ENCODE data around the gene UBR2.

DNA sequence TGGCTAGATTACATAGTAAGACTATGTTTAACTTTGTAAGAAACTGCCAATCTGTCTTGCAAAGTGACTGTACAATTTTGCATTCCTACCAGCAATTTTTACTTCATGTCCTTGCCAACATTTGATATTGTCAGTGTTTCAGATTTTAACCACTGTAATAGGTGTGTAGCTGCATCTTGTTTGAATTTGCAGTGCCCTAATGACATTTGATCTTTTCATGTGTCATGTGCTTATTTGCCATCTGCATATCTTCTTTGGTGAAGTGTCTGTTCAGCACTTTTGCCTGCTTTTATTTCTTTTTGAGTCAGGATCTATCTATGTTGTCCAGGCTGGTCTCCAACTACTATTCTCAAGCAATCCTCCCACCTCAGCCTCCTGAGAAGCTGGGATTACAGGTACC lies 161.0 kb downstream of the UBR2 start:
- TF ChIP-seq EP300 (IDR thresholded peaks at IDR 0.05; ENCODE audit: borderline replicate concordance) (no peak), YY1 (IDR thresholded peaks at IDR 0.05; ENCODE audit: low read depth) (no peak), TCF12 (IDR thresholded peaks at IDR 0.05; ENCODE audit: low read depth) (no peak), FOXM1 (IDR thresholded peaks at IDR 0.05; ENCODE audit: borderline replicate concordance, low read depth) (no peak), RAD21 (IDR thresholded peaks at IDR 0.05; ENCODE audit: low read depth) (no peak), EGR1 (IDR thresholded peaks at IDR 0.05) (no peak)
- TF ChIP-seq, protein P1, sequence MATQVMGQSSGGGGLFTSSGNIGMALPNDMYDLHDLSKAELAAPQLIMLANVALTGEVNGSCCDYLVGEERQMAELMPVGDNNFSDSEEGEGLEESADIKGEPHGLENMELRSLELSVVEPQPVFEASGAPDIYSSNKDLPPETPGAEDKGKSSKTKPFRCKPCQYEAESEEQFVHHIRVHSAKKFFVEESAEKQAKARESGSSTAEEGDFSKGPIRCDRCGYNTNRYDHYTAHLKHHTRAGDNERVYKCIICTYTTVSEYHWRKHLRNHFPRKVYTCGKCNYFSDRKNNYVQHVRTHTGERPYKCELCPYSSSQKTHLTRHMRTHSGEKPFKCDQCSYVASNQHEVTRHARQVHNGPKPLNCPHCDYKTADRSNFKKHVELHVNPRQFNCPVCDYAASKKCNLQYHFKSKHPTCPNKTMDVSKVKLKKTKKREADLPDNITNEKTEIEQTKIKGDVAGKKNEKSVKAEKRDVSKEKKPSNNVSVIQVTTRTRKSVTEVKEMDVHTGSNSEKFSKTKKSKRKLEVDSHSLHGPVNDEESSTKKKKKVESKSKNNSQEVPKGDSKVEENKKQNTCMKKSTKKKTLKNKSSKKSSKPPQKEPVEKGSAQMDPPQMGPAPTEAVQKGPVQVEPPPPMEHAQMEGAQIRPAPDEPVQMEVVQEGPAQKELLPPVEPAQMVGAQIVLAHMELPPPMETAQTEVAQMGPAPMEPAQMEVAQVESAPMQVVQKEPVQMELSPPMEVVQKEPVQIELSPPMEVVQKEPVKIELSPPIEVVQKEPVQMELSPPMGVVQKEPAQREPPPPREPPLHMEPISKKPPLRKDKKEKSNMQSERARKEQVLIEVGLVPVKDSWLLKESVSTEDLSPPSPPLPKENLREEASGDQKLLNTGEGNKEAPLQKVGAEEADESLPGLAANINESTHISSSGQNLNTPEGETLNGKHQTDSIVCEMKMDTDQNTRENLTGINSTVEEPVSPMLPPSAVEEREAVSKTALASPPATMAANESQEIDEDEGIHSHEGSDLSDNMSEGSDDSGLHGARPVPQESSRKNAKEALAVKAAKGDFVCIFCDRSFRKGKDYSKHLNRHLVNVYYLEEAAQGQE (IDR thresholded peaks at IDR 0.05; ENCODE audit: low read depth), result no peak
- TF ChIP-seq, protein P2, sequence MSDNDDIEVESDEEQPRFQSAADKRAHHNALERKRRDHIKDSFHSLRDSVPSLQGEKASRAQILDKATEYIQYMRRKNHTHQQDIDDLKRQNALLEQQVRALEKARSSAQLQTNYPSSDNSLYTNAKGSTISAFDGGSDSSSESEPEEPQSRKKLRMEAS (IDR thresholded peaks at IDR 0.05), result no peak
